KOPT-K1 (cell line): ENCODE data around the gene FKBP14.

Experiments used
- H3K27ac ChIP-seq: fragments of 200-600 bp; sonication (generic); 2 replicates; pipeline ENCODE4 v1.5.1; 2016; ENCODE audit warnings: antibody characterized with exemption, mild to moderate bottlenecking, low read depth, low read length; ENCODE audit not compliant: poor library complexity, severe bottlenecking
- H3K36me3 ChIP-seq: fragments of 200-600 bp; sonication (generic); 2 replicates; pipeline ENCODE4 v1.5.1; 2017; ENCODE audit warnings: antibody characterized with exemption, mild to moderate bottlenecking, low read length, moderate library complexity; ENCODE audit not compliant: insufficient read depth
- H3K9me3 ChIP-seq: fragments of 200-600 bp; sonication (generic); 2 replicates; pipeline ENCODE4 v1.5.1; 2017; ENCODE audit warnings: antibody characterized with exemption, low read length, mild to moderate bottlenecking; ENCODE audit not compliant: insufficient read depth, poor library complexity, severe bottlenecking

The FKBP14 gene

DNA sequence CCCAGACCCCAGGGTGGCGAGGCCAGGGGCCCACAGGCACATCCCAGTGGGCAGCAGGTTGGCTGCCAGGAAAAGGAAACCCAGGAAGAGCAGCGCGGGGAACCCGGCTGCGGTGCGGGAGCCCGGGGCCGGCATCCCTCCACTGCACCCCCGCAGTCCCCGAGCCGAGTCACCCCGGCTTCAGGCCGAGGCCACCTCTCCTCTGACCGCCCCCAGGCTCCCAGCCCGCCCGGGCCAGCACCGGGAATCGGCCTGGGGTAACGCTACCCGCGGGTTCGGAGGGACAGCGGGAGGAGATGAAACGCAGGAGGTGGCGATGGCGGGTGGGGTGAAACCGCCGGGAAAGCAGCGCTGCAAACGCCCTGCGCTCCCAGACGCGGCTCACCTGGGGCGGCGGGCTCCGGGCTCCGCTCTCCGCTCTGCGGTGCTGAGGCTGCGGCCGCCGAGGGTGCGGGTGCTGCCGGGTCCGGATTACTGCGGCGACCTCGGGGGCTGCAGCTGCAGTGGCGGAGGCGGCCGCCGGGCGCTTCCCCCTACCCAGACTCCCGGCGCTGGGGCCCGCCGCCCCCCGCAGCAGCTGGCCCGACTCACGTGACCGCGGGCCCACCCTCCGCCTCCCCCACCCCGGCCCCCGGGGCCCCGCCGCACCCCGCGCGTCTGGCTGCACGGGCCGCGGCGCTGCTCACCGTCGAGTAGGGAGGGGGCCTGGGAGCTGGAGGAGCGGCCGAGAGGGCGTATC lies 37.1 kb downstream of the FKBP14 start, which contains the start of gene SCRN1:
TSS of gene SCRN1 (minus strand) at position 545 of the 739 bp plus-strand sequence. CDS start 20,734 bp downstream, outside the sequence.
- H3K27ac ChIP-seq = peak within 1 kb of the TSS; percentile 27
- H3K36me3 ChIP-seq = no peaks in the 10 kb centered on the region
- peaks cover 46% of the 10 kb centered on the region for H3K9me3 ChIP-seq

DNA sequence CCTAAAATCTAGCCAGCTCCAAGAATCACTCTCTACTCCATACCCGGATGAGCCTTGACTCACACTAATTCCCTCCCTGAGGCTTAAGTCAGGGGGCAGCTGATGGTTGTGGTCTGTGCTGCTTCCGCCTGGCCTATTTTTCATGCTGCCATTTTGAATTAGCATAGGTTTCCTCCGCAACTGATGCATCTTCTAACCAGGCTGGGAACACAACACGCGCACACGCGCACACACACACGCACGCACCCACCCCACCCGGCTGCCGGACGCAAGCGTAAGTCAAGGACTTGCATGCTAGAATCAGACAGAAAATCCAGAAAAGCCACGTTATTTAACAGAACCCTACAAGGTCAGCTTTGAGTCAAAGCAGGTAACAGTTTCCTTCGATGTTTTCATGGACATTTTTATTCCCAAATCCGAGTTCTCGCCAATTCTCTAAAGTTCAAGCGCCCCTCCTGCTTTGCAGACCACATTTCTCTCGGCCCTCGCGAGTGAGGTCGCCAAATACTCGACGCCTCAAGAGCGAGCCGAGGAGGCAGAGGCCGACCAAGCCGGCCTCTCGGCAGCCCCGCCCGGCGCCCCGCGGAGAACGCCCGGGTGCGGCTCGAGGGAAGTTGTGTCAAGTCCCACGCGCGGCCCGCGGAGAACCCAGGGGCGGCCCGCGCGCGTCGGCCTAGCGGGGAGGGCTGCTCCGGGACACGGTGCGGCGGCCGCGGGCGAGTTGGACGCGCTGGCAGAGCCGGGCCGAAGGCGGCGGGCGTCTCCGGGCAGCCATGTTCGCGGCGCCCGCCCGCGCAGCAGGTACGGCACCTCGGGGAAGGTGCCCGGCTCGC lies 37.9 kb downstream of the FKBP14 start:
- Histone ChIP-seq H3K27ac (no peak overlapping the region), H3K9me3 (peaks cover 39% of the 10 kb centered on the region)

DNA sequence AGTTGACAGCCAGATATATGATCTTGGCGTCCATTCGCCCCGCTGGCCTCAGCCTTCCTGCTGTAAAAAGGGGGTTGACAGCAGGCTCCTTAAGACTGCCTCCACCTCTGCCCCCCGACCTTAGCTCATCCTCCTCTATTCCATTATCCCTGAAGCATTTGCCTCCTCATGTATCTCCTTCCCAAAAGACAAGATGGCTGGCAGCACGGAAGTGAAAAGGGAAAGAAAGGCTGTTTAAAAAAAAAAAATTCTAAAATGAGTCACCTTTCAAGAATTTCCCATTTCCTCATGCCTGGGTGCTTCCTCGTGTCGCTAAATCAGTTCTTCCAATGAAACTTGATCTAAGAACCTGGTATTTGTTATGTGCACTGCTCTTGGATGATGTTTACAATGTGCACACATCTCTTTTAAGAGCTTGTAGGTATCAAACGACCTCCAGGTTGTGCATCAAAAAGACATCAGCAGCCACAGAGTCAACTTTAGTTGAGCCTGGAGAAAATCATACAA lies 38.6 kb downstream of the FKBP14 start:
- Histone ChIP-seq H3K36me3 (no peaks in the 10 kb centered on the region), H3K9me3 (peaks cover 31% of the 10 kb centered on the region), H3K27ac (no peak overlapping the region)

More for the DNA sequence above, 37.9 kb downstream of the FKBP14 start:
- no peaks in the 10 kb centered on the region for H3K36me3 ChIP-seq

DNA sequence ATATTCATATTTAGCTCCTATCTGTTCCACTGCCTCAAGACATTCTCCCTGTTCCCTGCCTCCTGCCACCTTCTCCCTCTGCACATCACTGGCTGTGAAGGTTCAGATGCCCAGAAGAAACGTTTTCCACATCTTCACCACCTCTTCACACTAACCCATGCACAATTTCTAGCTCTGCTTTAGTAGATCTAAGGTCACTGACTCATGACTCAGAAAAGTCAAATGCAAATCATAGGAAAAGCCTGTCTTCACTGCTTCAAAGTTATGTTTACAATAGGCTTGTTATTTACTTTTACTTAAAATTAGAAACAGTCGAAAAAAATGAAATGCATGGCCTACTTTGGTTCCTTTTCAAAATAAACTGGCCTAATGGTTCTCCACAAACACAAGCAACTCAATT lies 39.4 kb downstream of the FKBP14 start:
- Histone ChIP-seq H3K27ac (no peak overlapping the region), H3K36me3 (no peaks in the 10 kb centered on the region), H3K9me3 (peaks cover 23% of the 10 kb centered on the region)

DNA sequence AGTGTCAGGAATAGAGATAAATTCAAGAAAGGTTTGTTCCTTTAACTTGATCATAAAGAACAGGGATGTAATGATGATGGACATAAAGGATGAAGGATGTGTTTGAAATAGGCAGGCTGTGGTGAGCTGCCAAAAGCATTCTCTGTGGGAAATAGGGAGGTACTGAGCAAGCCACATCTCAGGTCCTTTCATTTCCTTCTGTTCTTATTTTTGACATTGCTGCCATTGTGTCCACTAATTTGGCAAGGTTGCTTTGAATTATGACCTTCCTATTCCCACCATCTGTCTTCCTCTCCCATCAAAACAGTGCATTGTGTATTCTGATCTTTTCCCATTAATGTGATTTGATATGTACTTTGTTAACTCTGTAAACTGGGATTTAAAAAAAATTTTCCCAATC lies 46.4 kb downstream of the FKBP14 start:
- no peak overlapping the region for H3K27ac ChIP-seq
- H3K9me3 ChIP-seq = no peaks in the 10 kb centered on the region
- no peaks in the 10 kb centered on the region for H3K36me3 ChIP-seq

DNA sequence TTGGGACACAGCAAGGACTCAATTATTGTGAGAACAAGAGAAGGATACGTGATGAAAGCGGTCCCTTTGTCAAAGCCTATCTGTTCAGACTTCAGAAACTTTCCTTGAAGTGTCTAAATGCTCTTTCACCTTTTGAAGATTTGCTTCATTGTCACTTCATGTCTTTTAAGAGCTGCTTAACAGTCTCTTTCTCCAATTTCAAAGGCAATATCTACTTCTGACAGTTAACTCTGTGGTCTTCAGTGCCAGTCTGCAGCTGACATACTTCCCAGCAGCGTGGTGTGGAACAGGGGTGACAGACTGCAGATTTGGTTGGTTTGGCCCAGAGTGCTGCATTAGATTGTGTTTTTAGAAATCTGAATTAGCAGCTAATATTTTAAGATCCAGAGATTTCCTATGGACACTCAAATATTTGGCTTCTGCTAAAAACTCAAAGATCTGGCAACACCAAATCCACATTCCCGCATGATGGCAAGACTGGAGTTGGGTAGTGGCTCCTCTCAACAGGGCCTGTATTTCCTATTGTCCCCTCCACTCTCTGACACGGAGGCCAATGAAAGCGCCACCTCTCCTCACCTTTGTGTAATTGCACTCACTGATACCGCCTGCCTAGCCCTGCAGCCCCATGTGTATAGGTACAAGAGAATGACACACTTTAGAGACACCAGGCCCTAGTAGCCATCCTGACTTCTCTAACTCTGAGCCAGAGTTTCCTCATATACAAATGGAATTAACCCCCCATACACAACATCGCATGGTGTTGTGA lies 48.4 kb downstream of the FKBP14 start:
- peak overlapping the region; percentile 32 for H3K27ac ChIP-seq

DNA sequence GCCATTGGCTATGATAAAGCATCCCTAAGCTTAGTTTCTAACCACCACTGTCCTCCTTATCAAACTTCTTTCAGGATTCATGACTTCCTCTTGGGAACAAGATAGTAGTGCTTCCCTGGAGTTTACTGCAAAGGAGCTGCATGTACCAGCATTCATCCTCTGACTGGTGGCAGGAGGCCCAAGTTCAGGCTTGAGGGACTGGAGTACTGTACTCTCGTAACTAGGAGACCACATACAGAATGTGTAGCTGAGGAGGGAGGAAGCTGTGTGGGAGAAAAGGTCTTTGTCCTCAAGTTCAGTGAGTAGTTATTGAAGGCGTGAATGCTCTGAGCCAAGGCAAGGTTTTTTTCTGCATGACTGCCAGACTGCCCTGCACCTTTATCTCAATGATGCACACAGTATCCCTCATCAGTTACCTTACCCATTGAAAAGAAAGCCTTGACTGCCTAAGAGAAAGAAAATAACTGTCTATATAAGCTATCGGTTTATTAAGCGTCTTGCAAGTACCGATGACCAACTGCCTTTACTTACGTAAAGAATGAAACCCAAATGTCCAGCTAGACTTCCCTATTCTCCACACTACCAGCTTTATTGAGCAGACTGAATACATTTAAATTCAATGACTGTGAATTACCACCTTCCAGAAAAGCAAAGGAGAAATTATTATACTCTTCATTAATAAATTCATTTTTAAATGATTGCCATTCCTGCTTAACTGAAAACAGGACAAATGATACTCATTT lies 49.7 kb downstream of the FKBP14 start:
- H3K9me3 ChIP-seq = no peaks in the 10 kb centered on the region
- H3K27ac ChIP-seq = no peak overlapping the region
- H3K36me3 ChIP-seq = no peaks in the 10 kb centered on the region

More for the DNA sequence above, 48.4 kb downstream of the FKBP14 start:
- no peaks in the 10 kb centered on the region for H3K9me3 ChIP-seq
- H3K36me3 ChIP-seq = no peaks in the 10 kb centered on the region

DNA sequence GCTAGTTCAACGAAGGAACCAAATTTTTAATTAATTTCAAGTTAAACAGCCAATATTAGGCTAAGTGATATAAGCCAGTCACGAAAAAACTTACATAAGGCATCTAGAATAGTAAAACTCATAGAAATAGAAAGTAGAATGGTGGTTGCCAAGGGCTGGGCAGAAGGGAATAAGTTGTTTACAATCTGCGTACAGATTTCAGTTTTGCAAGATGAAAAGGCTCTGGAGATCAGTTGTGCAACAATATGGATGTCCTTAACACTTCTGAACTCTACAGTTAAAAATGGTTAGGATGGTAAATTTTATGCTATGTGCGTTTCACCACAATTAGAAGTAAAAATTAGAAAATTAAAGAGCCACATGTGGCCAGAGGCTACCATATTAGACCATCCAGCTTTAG lies 50.2 kb downstream of the FKBP14 start:
- Histone ChIP-seq H3K27ac (no peak overlapping the region), H3K9me3 (no peaks in the 10 kb centered on the region), H3K36me3 (no peaks in the 10 kb centered on the region)

DNA sequence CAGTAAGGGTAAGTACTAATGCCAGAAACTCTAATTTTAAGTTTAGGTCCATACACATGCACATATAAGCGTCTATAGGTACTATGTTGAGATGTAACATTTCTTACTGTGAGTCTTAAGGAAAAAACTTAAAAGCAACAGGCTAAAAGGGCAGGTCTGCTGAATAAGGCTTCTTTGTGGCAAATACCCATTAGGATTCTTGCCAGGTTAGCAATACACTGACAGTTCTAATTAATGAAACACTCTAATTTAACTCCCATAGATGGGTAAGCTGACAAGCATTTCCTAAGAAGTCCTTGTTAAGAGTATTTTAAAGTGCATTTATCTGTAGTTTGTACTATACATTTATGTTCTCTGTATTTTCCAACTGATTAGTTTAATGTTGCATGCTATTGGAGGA lies 50.9 kb downstream of the FKBP14 start:
- Histone ChIP-seq H3K36me3 (no peaks in the 10 kb centered on the region), H3K27ac (no peak overlapping the region), H3K9me3 (no peaks in the 10 kb centered on the region)

DNA sequence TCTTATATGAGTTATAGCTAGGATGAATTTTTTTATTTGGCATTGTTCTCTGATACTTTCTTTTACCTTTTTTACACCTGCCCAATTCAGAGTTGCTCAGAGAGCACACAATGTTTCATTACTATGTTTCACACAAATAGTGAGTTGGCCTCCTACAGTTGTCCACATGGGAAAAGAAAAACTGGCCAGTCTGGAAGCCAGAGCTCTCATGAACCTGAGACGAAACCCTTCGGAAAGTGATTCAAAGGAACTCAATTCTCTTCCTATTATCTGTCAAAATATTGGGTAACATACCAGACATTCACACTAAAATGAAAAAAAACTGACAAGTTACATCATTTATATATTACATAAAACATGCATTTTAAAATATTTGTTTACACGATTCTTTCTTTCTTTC lies 52.2 kb downstream of the FKBP14 start:
- H3K36me3 ChIP-seq = no peaks in the 10 kb centered on the region
- no peak overlapping the region for H3K27ac ChIP-seq
- H3K9me3 ChIP-seq = no peaks in the 10 kb centered on the region

DNA sequence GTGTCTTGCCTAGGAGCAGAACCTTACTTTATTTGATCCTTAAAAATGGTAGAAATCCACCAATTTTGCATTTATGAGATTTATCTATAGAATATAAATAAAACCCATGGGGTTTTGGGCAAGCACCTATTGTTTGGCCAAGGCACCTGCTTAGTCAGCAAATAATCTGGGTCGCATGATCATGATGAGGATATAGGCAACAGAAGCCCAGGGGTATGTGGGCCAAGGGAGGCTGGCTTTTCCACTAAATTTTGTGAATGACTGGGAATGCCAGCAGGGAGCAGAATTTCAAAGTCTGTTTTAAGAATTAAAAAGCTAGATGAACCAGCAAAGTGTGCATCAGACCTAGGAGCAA lies 54.2 kb downstream of the FKBP14 start:
- peaks cover 4% of the 10 kb centered on the region for H3K9me3 ChIP-seq
- H3K27ac ChIP-seq = no peak overlapping the region
- H3K36me3 ChIP-seq = no peaks in the 10 kb centered on the region

DNA sequence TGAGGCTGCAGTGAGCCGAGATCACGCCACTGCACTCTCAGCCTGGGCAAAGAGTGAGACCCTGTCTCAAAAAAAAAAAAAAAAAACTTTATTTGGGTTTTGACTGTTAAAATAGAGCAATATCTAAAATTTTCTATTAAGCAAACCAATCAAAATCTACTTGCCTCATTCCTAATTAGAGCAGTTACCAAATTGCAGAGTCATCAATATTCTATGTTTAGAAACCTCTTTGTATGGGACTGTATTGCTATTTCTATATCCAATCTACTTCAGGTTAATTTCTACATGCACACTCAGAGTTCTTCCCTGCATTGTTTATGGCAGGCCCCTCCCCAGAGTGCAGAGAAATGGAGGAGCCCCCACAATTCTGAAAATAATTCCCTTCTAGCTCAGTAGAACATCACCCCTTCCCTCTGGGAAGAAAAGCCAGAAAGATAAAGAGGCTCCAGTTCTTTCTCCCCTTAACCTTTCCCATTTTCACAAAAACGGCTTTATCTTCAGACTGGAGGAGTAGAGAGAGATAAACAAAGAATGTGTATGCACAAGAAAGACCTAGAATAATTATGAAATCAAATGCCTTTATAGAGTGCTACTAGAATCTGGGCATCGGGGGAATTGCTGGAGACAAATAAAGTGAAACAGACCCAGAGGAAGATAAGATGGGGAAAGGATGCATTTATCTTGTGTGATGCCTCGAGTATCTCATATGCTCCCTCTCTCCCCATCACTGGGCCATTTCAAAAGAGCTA lies 54.8 kb downstream of the FKBP14 start:
- H3K36me3 ChIP-seq = no peaks in the 10 kb centered on the region
- peaks cover 5% of the 10 kb centered on the region for H3K9me3 ChIP-seq
- no peak overlapping the region for H3K27ac ChIP-seq

DNA sequence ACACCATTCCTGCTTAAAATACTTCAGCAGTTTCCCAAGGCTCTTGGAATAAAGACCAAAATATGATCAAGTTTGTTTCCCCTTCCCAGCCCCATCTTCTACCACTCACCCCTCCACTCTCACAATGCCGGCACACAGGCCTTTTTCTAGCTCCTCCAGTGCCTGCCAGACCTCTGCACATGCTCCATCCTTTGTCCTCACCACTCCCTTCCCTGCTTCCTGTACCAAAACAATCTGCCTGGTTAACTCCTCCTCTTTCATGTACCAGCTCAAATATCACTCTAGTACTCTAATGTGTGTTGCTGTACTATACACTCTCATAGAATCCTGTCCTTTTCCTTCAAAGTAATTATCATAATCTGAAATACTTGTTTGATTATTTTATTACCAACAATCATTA lies 56.3 kb downstream of the FKBP14 start:
- peaks cover 5% of the 10 kb centered on the region for H3K9me3 ChIP-seq
- no peaks in the 10 kb centered on the region for H3K36me3 ChIP-seq
- no peak overlapping the region for H3K27ac ChIP-seq

DNA sequence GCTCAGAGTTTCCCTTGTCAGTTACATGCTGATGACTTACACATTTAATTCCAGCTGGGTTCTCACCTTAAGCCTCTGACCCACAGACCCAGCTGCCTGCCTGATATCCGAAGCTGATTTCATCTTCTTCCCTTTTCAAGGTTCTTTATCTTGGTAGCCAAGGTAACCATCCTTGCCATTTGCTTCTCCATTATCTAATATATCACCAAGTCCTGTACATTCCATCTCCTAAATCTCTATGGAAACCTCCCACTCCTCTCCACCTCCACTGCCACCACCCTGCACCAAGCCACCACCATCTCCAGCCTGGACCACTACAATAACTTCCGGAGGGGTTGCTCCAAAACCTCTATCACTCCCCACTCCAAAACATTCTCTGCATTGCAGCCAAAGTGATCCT lies 56.8 kb downstream of the FKBP14 start:
- no peak overlapping the region for H3K27ac ChIP-seq
- H3K36me3 ChIP-seq = no peaks in the 10 kb centered on the region
- H3K9me3 ChIP-seq = peaks cover 5% of the 10 kb centered on the region
